HUES6 (cell line): Measurements from ENCODE around the gene COPE.

Experiments
- H3K27ac ChIP-seq: 2 replicates; pipeline ENCODE4 v1.7.0; 2013; ENCODE audit warnings: low read depth, mild to moderate bottlenecking, low read length, inconsistent platforms
- H3K27me3 ChIP-seq: 2 replicates; pipeline ENCODE4 v1.6.1; 2013; ENCODE audit warnings: low read length; ENCODE audit not compliant: control insufficient read depth, insufficient read depth
- H3K36me3 ChIP-seq: 2 replicates; pipeline ENCODE4 v1.6.1; 2013; ENCODE audit warnings: low read length; ENCODE audit not compliant: control insufficient read depth, insufficient read depth
- H3K4me1 ChIP-seq: 2 replicates; pipeline ENCODE4 v1.6.1; 2013; ENCODE audit warnings: low read length; ENCODE audit not compliant: control insufficient read depth, insufficient read depth
- H3K4me3 ChIP-seq: 2 replicates; pipeline ENCODE4 v1.5.1; 2013; ENCODE audit warnings: low read depth, low read length
- H3K9ac ChIP-seq: one replicate; pipeline ENCODE4 v1.6.1; 2013; ENCODE audit warnings: mild to moderate bottlenecking, low read length
- H3K9me3 ChIP-seq: 2 replicates; pipeline ENCODE4 v1.6.1; 2013; ENCODE audit warnings: low read depth, low read length; ENCODE audit not compliant: control insufficient read depth, insufficient read depth

The COPE gene

GRCh38 chr19:18854982-18855381 is 64.2 kb downstream of the COPE start:
- Histone ChIP-seq H3K27ac (no peak overlapping the region), H3K36me3 (peaks cover 99% of the 10 kb centered on the region)

GRCh38 chr19:18853755-18854427 is 65.3 kb downstream of the COPE start:
- Histone ChIP-seq H3K9ac (no peak overlapping the region), H3K36me3 (peaks cover 99% of the 10 kb centered on the region), H3K27me3 (no peaks in the 10 kb centered on the region), H3K4me3 (no peak overlapping the region), H3K4me1 (no peaks in the 10 kb centered on the region; the same call in 1 of the 2 replicates), H3K9me3 (no peaks in the 10 kb centered on the region), H3K27ac (no peak overlapping the region)

More at GRCh38 chr19:18854982-18855381, 64.2 kb downstream of the COPE start:
- no peaks in the 10 kb centered on the region for H3K4me1 ChIP-seq
- H3K4me3 ChIP-seq: no peak overlapping the region
- H3K9me3 ChIP-seq: no peaks in the 10 kb centered on the region
- no peaks in the 10 kb centered on the region for H3K27me3 ChIP-seq
- no peak overlapping the region for H3K9ac ChIP-seq

DNA sequence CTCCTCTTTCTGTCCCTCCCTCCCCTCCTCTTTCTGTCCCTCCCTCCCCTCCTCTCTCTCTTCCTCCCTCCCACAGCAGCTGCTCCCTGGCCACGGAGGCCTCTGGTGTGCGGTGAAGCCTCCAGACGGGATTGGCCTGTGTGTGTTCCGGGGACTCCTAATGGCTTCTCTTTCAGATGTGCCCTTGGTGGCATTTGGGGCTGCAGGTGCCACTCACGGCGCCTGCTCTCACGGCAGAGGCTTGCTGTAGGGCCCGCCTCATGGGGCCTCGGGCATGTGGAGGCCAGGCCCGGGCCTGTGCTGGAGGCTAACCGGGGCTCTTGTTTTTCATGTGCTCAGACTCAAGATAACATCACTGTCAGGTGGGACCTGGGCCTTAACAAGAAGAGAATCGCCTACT is 66.5 kb downstream of the COPE start:
- Histone ChIP-seq H3K9ac (no peak overlapping the region), H3K36me3 (peaks cover 99% of the 10 kb centered on the region), H3K4me1 (no peaks in the 10 kb centered on the region; the same call in 1 of the 2 replicates), H3K9me3 (no peaks in the 10 kb centered on the region), H3K4me3 (no peak overlapping the region), H3K27me3 (no peaks in the 10 kb centered on the region), H3K27ac (no peak overlapping the region)

GRCh38 chr19:18851673-18852325 is 67.4 kb downstream of the COPE start:
- no peak overlapping the region for H3K4me3 ChIP-seq
- peaks cover 93% of the 10 kb centered on the region for H3K36me3 ChIP-seq
- H3K27me3 ChIP-seq: no peaks in the 10 kb centered on the region
- H3K9ac ChIP-seq: no peak overlapping the region
- H3K9me3 ChIP-seq: no peaks in the 10 kb centered on the region
- no peaks in the 10 kb centered on the region; the same call in 1 of the 2 replicates for H3K4me1 ChIP-seq
- no peak overlapping the region for H3K27ac ChIP-seq

DNA sequence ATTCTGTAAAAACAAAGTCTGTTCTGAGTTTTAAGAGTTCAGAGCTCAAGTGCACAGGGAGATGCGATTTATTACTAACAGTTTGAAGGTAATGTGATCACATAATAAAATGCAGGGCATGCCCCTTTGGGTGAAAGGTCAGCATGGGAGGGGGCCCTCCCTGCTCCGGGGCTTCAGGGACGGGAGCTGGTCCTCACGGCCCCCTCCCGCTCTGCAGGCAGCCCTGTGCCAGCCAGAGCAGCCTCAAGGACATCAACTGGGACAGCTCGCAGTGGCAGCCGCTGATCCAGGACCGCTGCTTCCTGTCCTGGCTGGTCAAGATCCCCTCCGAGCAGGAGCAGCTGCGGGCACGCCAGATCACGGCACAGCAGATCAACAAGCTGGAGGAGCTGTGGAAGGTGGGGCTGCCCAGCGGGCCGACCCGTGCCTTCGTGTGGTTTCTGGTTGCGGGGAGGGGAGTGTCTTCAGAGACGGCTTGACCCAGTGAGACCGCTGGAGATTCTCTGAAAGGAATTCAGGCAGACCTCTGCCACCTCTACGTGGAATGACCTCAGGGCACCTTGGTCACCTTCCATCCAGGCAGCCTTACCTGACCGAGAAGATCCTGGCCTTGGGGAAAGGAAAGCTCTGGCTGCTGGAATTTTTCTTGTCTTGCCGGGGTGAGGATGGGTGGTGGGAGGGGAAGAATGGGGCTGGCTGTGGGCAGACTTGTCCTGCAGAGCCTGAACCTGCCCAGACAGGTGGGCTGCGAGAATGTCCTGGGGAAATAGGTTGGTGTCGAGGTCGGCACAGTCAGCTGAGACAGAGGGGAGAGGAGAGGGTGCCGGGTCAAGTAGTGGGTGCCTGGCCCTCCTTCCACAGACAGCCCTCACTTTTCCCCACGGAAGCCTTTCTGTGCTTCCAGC is 68.5 kb downstream of the COPE start:
- no peak overlapping the region for H3K9ac ChIP-seq
- H3K27ac ChIP-seq: no peak overlapping the region
- H3K4me1 ChIP-seq: no peaks in the 10 kb centered on the region; the same call in 1 of the 2 replicates
- no peaks in the 10 kb centered on the region for H3K27me3 ChIP-seq
- no peak overlapping the region for H3K4me3 ChIP-seq
- H3K9me3 ChIP-seq: no peaks in the 10 kb centered on the region
- H3K36me3 ChIP-seq: peaks cover 82% of the 10 kb centered on the region

- H3K9me3 ChIP-seq: no peaks in the 10 kb centered on the region
- no peak overlapping the region for H3K4me3 ChIP-seq
- no peak overlapping the region for H3K27ac ChIP-seq
- H3K9ac ChIP-seq: no peak overlapping the region
- H3K36me3 ChIP-seq: peaks cover 74% of the 10 kb centered on the region
- no peaks in the 10 kb centered on the region for H3K27me3 ChIP-seq
- H3K4me1 ChIP-seq: no peaks in the 10 kb centered on the region; the same call in 1 of the 2 replicates
Observed at GRCh38 chr19:18849838-18850400, 69.3 kb downstream of the COPE start.
